HK-2 (cell line): ENCODE measurements around the gene FXYD2.

Experiments used
- DNase-seq: peaks from one replicate; pipeline ENCODE4 v3.0.0-alpha.2; 2018; ENCODE audit not compliant: unreplicated experiment

The FXYD2 gene

GRCh38 chr11:117857734-117858414 is 33.3 kb upstream of the FXYD2 start:
- DNase-seq = no peak

GRCh38 chr11:117855912-117856651 is 31.5 kb upstream of the FXYD2 start:
- DNase-seq = no peak

- DNase-seq = no peak
These were observed 30.8 kb upstream of the FXYD2 start for GRCh38 chr11:117855186-117855845.

- no peak for DNase-seq
These were observed 27.8 kb upstream of the FXYD2 start for GRCh38 chr11:117852309-117852708.

GRCh38 chr11:117851852-117852251 is 27.3 kb upstream of the FXYD2 start:
- DNase-seq = no peak

- no peak for DNase-seq
These were observed 26.6 kb upstream of the FXYD2 start for GRCh38 chr11:117851106-117851505.

- DNase-seq = no peak
These were observed 25.4 kb upstream of the FXYD2 start for GRCh38 chr11:117849781-117850414.

- DNase-seq = peak; percentile 63
These were observed 19.3 kb upstream of the FXYD2 start for GRCh38 chr11:117843666-117844484.

- no peak for DNase-seq
These were observed 17.8 kb upstream of the FXYD2 start for GRCh38 chr11:117842131-117842941.

GRCh38 chr11:117841551-117842031 is 17.0 kb upstream of the FXYD2 start:
- no peak for DNase-seq

GRCh38 chr11:117840881-117841550 is 16.5 kb upstream of the FXYD2 start:
- no peak for DNase-seq

GRCh38 chr11:117839936-117840813 is 15.6 kb upstream of the FXYD2 start:
- DNase-seq = no peak

- DNase-seq = no peak
These were observed 14.9 kb upstream of the FXYD2 start for GRCh38 chr11:117839380-117839881.

GRCh38 chr11:117838901-117839300 is 14.4 kb upstream of the FXYD2 start:
- no peak for DNase-seq

- no peak for DNase-seq
These were observed 13.2 kb upstream of the FXYD2 start for GRCh38 chr11:117837791-117838190.

- DNase-seq = no peak
These were observed 12.7 kb upstream of the FXYD2 start for GRCh38 chr11:117837070-117837776.

- DNase-seq = no peak
These were observed 11.8 kb upstream of the FXYD2 start for GRCh38 chr11:117836077-117836960.
